Raji (cell line): ENCODE data around the gene MTFMT.

Source experiments
- POLR2A ChIP-seq: IDR thresholded peaks from 2 replicates; pipeline ENCODE4 v1.6.1; 2011; ENCODE audit warnings: low read depth, low read length, control low read depth; ENCODE audit not compliant: insufficient read depth

The MTFMT gene

GRCh38 chr15:65066001-65066634 is 36.7 kb upstream of the MTFMT start:
- TF ChIP-seq POLR2A = no peak

- no peak for TF ChIP-seq POLR2A
Measured at GRCh38 chr15:65062726-65063125, 33.3 kb upstream of the MTFMT start.

GRCh38 chr15:65062061-65062460 is 32.6 kb upstream of the MTFMT start:
- no peak for TF ChIP-seq POLR2A

- no peak for TF ChIP-seq POLR2A
Measured at GRCh38 chr15:65060641-65061397, 31.4 kb upstream of the MTFMT start.

GRCh38 chr15:65059931-65060596 is 30.6 kb upstream of the MTFMT start:
- TF ChIP-seq POLR2A = no peak

GRCh38 chr15:65059369-65059750 is 29.9 kb upstream of the MTFMT start:
- no peak for TF ChIP-seq POLR2A

- TF ChIP-seq POLR2A = no peak
Measured at GRCh38 chr15:65058394-65059368, 29.2 kb upstream of the MTFMT start.

- TF ChIP-seq POLR2A = no peak
Measured at GRCh38 chr15:65057549-65057940, 28.1 kb upstream of the MTFMT start.

GRCh38 chr15:65056868-65057548 is 27.6 kb upstream of the MTFMT start:
- TF ChIP-seq POLR2A = no peak

GRCh38 chr15:65056106-65056505 is 26.7 kb upstream of the MTFMT start:
- TF ChIP-seq POLR2A = no peak

GRCh38 chr15:65055201-65055870 is 25.9 kb upstream of the MTFMT start:
- TF ChIP-seq POLR2A = no peak

- no peak for TF ChIP-seq POLR2A
Measured at GRCh38 chr15:65054333-65055200, 25.1 kb upstream of the MTFMT start.

GRCh38 chr15:65052956-65053355 is 23.5 kb upstream of the MTFMT start:
- no peak for TF ChIP-seq POLR2A

GRCh38 chr15:65051266-65051665 is 21.8 kb upstream of the MTFMT start:
- TF ChIP-seq POLR2A = no peak

GRCh38 chr15:65050270-65050669 is 20.8 kb upstream of the MTFMT start:
- no peak for TF ChIP-seq POLR2A
